TTC549 (cell line): ENCODE measurements around the gene RGS19.
"Not testable (repeated sequence)": the region's sequence is repeated elsewhere in the genome, so short reads cannot be mapped to it uniquely, and the experiment has no call there.

Experiments
- FAIRE-seq: peaks from 2 replicates; lab custom pipeline; 2012; peaks lifted over from hg19 to GRCh38; lab: Jason Lieb, UNC

RGS19 gene

DNA sequence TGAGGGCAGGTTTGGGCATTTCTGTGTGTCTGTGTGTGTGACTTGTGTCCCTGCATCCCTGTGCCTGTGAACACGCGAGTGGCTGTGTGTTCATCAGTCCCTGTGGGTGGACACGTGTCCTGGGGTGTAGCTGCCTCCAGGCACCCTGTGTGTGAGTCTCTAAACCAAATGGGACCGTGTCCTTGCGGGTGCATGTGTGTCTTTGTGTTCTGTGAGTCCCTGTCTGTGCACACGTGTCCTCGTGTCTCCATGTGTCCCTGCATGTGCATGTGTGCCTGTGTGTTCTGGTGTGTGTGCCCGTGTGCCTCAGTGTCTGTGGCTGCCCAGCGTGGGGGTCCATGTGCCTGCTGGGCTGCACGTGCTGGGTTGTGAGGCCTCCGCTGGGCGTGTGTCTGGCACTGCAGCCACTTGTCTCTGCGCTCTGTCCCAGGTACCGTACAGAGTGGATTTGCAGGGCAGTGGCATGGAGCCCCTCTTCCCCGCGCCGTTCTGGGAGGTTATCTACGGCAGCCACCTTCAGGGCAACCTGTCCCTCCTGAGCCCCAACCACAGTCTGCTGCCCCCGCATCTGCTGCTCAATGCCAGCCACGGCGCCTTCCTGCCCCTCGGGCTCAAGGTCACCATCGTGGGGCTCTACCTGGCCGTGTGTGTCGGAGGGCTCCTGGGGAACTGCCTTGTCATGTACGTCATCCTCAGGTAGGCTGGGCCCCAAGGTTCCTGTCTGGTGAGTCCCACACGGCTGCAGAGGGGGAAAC lies 13.1 kb upstream of the RGS19 start:
- FAIRE-seq, result no peak

GRCh38 chr20:64091770-64092169 lies 12.5 kb upstream of the RGS19 start:
- no peak for FAIRE-seq

GRCh38 chr20:64091340-64091739 lies 12.0 kb upstream of the RGS19 start:
- FAIRE-seq, result no peak

GRCh38 chr20:64090165-64090564 lies 10.8 kb upstream of the RGS19 start:
- FAIRE-seq, result no peak

DNA sequence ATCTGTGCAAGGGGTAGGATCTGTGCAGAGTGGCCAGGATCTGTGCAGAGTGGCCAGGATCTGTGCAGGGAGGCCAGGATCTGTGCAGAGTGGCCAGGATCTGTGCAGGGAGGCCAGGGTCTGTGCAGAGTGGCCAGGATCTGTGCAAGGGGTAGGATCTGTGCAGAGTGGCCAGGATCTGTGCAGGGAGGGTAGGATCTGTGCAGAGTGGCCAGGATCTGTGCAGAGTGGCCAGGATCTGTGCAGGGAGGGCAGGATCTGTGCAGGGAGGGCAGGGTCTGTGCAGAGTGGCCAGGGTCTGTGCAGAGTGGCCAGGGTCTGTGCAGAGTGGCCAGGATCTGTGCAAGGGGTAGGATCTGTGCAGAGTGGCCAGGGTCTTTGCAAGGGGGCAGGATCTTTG lies 9.3 kb upstream of the RGS19 start:
- FAIRE-seq, result not testable (repeated sequence)

DNA sequence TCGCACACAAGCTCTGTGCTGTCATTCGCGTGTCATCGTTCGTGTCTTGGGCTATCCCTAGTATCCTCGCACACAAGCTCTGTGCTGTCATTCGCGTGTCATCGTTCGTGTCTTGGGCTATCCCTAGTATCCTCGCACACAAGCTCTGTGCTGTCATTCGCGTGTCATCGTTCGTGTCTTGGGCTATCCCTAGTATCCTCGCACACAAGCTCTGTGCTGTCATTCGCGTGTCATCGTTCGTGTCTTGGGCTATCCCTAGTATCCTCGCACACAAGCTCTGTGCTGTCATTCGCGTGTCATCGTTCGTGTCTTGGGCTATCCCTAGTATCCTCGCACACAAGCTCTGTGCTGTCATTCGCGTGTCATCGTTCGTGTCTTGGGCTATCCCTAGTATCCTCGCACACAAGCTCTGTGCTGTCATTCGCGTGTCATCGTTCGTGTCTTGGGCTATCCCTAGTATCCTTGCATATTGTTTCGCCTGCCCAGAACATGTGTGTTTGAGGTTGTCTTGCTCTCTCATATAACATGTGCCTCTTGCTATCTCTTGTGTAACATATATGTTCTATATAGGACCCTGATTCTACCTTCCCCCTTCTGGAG lies 8.0 kb upstream of the RGS19 start:
- FAIRE-seq, result not testable (repeated sequence)

DNA sequence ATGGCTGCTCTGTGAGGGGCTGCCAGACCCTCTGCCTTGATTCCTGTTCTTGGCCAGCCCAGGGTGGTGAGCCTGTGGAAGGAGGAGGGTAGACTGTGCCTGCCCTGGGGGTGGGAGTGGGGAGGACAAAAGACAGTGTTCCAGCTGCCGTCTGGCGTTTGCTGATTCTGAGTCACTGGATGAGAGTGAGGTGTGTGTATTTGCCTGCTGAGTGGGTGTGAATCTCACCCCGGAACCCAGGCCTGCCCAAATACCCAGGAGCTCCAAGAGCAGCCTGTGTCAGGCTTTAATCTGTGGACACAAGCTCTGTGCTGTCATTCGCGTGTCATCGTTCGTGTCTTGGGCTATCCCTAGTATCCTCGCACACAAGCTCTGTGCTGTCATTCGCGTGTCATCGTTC lies 7.5 kb upstream of the RGS19 start:
- FAIRE-seq, result no peak

DNA sequence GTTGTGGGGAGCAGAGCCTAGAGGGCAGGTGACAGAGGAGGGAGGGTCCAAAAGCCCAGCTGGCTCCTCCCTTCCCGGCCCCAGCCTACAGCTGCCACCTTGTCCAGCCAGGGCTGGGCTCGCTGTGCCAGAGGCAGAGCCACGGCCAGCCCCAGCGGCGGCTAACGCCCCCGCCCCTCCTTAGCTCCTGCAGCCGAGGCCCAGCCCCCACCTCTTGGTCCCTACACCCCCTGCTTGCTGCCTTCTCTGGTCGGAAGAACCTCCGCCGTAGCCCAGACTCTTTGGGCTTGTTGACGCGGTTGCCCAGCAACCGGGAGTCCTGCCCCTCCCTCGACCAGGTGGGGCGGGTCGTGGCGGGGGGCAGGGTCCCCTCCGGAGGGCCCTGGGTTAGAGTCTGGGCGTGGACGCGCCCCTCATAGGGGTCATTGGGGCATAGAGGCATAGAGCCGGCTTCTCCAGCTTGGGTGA lies 5.4 kb upstream of the RGS19 start:
- no peak for FAIRE-seq

- no peak for FAIRE-seq
These were observed 4.7 kb upstream of the RGS19 start, which contains the start of gene LKAAEAR1 for GRCh38 chr20:64083804-64084684. Gene LKAAEAR1 (minus strand): TSS chr20:64084398. CDS start chr20:64084219, 179 bp downstream.

- no peak for FAIRE-seq
These were observed 4.1 kb upstream of the RGS19 start for GRCh38 chr20:64083378-64083803.

DNA sequence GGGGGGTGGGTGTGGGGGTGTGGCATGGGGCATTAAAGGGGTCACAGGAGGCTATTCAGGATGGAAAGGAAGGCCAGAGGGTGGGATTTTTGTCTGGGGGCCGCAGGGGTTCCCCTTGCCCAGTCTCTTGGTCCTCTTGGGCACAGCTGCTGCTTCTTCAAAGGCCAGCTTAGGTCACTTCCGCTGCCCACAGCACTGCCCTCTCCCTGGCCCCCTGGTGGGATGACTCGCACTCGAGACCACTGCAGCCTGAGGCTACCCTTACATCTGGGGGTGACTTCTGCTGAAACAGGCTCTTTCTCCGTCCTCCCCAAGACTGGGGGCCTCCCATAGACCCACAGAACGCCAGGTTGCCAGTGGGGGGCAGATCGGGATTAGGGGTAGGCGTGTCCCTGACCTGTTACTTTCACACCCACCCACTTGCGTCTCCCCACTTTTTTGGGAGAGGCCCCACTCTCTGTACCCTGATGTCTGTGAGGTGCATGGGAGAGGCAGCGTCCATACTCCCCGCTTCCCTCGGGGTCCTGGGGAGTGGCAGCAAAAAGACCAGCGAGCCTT lies 3.6 kb upstream of the RGS19 start:
- no peak for FAIRE-seq

DNA sequence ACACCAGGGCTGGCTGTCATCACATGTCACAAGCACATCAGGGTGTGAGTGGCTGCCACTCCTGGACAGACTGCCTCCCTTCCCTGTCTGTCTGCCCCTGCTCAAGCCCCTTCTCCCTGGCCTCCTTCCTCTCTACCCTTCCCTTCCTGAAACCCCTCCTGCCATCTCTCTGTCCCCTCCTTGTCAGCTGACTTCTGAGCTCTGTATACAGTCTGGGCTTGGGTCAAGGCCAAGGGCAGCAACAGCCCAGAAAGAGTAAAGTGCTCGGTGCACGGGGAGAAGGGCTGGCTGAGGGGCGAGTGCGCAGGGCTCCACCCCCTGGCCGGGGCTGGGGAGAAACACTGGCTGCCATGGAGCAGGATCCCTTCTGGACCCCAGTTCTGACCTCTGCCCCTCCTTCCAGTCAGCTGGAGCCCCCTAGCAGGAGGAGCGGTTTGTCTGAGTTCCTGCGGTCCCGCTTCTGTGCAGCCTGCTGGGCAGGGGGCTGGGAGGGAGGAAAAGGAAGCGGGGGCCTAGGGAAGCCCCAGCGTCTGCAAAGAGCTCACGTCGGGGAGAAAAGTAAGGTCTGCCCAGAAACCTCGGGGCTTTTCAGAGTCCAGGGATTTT lies 2.9 kb upstream of the RGS19 start:
- FAIRE-seq, result no peak

GRCh38 chr20:64081624-64081964 lies 2.3 kb upstream of the RGS19 start:
- FAIRE-seq, result no peak

- FAIRE-seq, result no peak
These were observed 1.7 kb upstream of the RGS19 start for GRCh38 chr20:64080813-64081623.

GRCh38 chr20:64080013-64080812 lies 895 bp upstream of the RGS19 start, which contains the start of gene OPRL1:
Gene OPRL1 (plus strand): TSS chr20:64080082. CDS start chr20:64092721, 12,639 bp downstream.
- no peak for FAIRE-seq

DNA sequence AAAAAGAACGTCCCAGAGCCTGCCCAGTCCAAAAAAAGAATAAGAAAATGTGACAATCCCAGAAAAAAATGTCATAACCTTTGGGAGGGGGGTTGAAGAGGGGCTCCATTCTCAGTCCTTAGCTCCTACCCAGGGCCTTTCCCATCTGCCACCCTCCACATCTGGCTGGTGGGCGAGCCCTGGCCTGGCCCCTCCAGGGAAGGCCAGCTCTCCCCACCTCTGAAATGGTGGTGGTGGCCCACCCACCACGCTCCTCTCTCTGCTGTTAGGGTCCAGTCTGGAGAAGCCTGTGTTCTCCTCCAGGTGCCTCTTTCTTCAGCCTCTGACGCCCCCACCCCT lies 415 bp downstream of the RGS19 start:
- FAIRE-seq, result no peak

- FAIRE-seq, result no peak
These were observed 1.3 kb downstream of the RGS19 start for GRCh38 chr20:64077876-64078551.

GRCh38 chr20:64077541-64077875 lies 1.8 kb downstream of the RGS19 start:
- no peak for FAIRE-seq

DNA sequence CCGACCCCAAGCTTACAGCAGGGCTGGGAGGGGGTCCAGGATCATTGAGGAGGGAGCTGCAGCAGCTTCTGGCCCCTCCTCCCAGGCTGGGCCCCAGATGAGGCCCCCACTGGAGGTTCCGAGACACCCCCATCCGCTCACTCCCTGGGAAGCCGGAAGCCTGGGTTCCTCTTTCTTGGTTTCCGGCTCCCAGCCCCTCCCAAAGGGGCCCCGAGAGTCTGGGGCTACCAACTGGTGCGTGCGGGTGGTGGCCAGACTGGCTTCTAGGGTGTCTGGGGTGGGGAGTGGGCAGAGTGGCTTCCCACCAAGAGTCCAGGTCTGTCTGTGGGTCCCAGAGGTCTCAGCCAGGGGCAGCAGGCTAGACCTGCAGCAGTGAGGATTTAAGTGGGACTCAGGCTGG lies 2.2 kb downstream of the RGS19 start:
- FAIRE-seq, result no peak
